IPS-18c (cell line): ENCODE measurements around the gene ORMDL2.

Source experiments
- H3K4me3 ChIP-seq: 2 replicates; pipeline ENCODE4 v1.7.0; 2013; ENCODE audit warnings: low read depth, mild to moderate bottlenecking, low read length, moderate library complexity; ENCODE audit not compliant: insufficient read depth
- H3K9me3 ChIP-seq: one replicate; pipeline ENCODE4 v1.6.1; 2013; ENCODE audit warnings: mild to moderate bottlenecking, low read length, moderate library complexity; ENCODE audit not compliant: control insufficient read depth, insufficient read depth

ORMDL2 gene

GRCh38 chr12:55817345-55818139 is at the start of gene ORMDL2, which contains the start of gene SARNP:
Gene ORMDL2 (plus strand): TSS chr12:55818041. CDS start chr12:55819000, 959 bp downstream.
Gene SARNP (minus strand): TSS chr12:55817724. CDS start chr12:55817701, 23 bp downstream.
- H3K9me3 ChIP-seq = no peaks in the 10 kb centered on the region

GRCh38 chr12:55771736-55772135 is 46.1 kb upstream of the ORMDL2 start:
- H3K9me3 ChIP-seq = no peaks in the 10 kb centered on the region
- no peak overlapping the region for H3K4me3 ChIP-seq

More at GRCh38 chr12:55817345-55818139, at the start of gene ORMDL2, which contains the start of gene SARNP:
- H3K4me3 ChIP-seq = peak within 1 kb of the TSS; percentile 90

- no peak overlapping the region for H3K4me3 ChIP-seq
- H3K9me3 ChIP-seq = no peaks in the 10 kb centered on the region
These were observed 40.0 kb upstream of the ORMDL2 start for GRCh38 chr12:55777856-55778255.

- H3K9me3 ChIP-seq = no peaks in the 10 kb centered on the region
- H3K4me3 ChIP-seq = no peak overlapping the region
These were observed 37.2 kb upstream of the ORMDL2 start for GRCh38 chr12:55780685-55781084.

GRCh38 chr12:55788546-55788945 is 29.3 kb upstream of the ORMDL2 start:
- Histone ChIP-seq H3K4me3 (no peak overlapping the region), H3K9me3 (no peaks in the 10 kb centered on the region)

GRCh38 chr12:55789171-55789570 is 28.7 kb upstream of the ORMDL2 start:
- Histone ChIP-seq H3K9me3 (no peaks in the 10 kb centered on the region), H3K4me3 (no peak overlapping the region)

- Histone ChIP-seq H3K9me3 (no peaks in the 10 kb centered on the region), H3K4me3 (no peak overlapping the region)
These were observed 27.9 kb upstream of the ORMDL2 start for GRCh38 chr12:55789893-55790292.

GRCh38 chr12:55795950-55796349 is 21.9 kb upstream of the ORMDL2 start:
- Histone ChIP-seq H3K9me3 (no peaks in the 10 kb centered on the region), H3K4me3 (no peak overlapping the region)

- Histone ChIP-seq H3K9me3 (no peaks in the 10 kb centered on the region), H3K4me3 (no peak overlapping the region)
These were observed 20.8 kb upstream of the ORMDL2 start for GRCh38 chr12:55797068-55797467.

- Histone ChIP-seq H3K9me3 (no peaks in the 10 kb centered on the region), H3K4me3 (no peak overlapping the region)
These were observed 20.3 kb upstream of the ORMDL2 start for GRCh38 chr12:55797550-55797949.

GRCh38 chr12:55806982-55807381 is 10.9 kb upstream of the ORMDL2 start:
- no peak overlapping the region for H3K4me3 ChIP-seq
- H3K9me3 ChIP-seq = no peaks in the 10 kb centered on the region

- Histone ChIP-seq H3K9me3 (no peaks in the 10 kb centered on the region), H3K4me3 (no peak overlapping the region)
These were observed 8.6 kb upstream of the ORMDL2 start for GRCh38 chr12:55809274-55809673.

- no peak overlapping the region for H3K4me3 ChIP-seq
- no peaks in the 10 kb centered on the region for H3K9me3 ChIP-seq
These were observed 5.8 kb upstream of the ORMDL2 start for GRCh38 chr12:55812088-55812487.

GRCh38 chr12:55814257-55814656 is 3.6 kb upstream of the ORMDL2 start:
- Histone ChIP-seq H3K4me3 (no peak overlapping the region), H3K9me3 (no peaks in the 10 kb centered on the region)

GRCh38 chr12:55815473-55815872 is 2.4 kb upstream of the ORMDL2 start:
- no peaks in the 10 kb centered on the region for H3K9me3 ChIP-seq
- no peak overlapping the region for H3K4me3 ChIP-seq

GRCh38 chr12:55816881-55817344 is 928 bp upstream of the ORMDL2 start:
- Histone ChIP-seq H3K4me3 (peak overlapping the region; percentile 90), H3K9me3 (no peaks in the 10 kb centered on the region)

- Histone ChIP-seq H3K9me3 (no peaks in the 10 kb centered on the region), H3K4me3 (peak overlapping the region; percentile 85)
These were observed 393 bp downstream of the ORMDL2 start for GRCh38 chr12:55818140-55818728.

GRCh38 chr12:55818886-55819285 is 1.0 kb downstream of the ORMDL2 start:
- Histone ChIP-seq H3K4me3 (peak overlapping the region; percentile 85; the same call in 1 of the 2 replicates), H3K9me3 (no peaks in the 10 kb centered on the region)
